Activated CD4-positive, CD25-positive, alpha-beta regulatory T cell treated with anti-CD3 and anti-CD28 coated beads, Interleukin-2, amount 50 U/mL, for 24 hours (primary cell): ENCODE measurements around the gene SRBD1.

Source experiments
- ATAC-seq, 2 donors: fragments of 150-1000 bp; cut with Tn5 transposase; one replicate each; pipeline ENCODE4 v1.10.0; 2021; ENCODE audit warnings: mild to moderate bottlenecking in 1 of 2, moderate library complexity in 1 of 2

SRBD1 gene

GRCh38 chr2:45406621-45407020 lies 204.4 kb downstream of the SRBD1 start:
- ATAC-seq: no peak

DNA sequence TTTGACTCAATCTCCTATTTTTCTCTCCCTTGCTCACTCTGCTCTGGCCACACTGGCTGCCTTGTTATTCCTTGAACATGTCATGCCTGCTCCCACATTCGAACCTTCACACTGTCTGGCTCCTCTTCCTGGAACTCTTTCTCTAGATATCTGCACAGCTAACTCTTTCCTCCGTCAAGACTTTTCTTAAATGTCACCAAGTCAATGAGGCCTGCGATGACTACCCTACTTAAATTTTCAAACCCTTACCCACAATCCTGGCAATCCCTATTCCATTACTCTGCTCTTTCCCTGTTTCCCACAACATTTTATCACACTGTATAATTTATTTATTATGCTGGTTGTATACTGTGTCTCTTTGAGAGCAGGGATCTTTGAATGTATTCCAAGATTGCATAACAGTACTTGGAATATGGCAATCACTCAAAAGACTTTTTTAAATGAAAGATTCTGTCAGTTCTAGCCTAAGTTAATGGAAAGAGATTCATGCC lies 206.2 kb downstream of the SRBD1 start:
- ATAC-seq: no peak

DNA sequence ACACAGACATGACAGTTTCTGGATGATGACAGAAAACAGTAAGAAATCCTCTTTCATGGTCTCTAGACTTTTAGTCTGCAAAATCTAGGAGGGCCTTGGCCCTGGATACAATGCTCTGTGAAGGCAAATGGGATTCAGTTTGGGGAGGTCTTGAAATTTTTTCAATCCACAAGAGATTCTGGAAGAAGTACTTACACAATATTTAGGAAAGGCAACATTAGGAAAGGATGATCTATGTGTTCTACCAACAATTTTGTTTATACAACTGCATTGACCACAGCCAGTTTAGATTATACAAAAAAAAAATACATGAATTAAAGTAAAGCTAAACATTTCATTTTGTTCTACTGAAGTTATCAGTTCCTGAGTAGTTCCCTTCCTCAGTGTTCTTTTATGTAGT lies 208.0 kb downstream of the SRBD1 start:
- ATAC-seq: no peak

DNA sequence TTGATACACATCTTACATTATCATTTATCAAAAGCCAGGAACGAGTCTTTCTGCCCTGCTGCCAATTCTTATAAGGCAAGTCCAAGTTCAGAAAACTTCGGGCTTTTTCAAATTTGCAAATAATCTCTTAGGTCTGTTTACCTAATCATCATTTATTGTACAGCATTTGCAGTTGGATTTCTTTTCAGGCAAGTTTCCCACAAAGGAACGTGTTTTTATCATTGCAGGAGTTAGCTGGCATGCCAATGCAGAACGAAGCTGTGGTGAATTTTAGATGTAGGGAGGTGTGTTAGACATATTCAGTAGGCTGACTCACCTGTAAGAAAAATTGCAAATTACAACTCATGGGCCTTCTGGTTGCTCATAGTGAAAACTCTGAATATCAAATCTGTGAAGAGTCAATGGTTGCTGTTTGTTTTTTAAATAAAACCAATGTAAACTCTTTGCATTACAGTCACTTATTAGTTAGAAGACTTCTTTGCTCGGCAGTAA lies 209.6 kb downstream of the SRBD1 start:
- no peak for ATAC-seq

DNA sequence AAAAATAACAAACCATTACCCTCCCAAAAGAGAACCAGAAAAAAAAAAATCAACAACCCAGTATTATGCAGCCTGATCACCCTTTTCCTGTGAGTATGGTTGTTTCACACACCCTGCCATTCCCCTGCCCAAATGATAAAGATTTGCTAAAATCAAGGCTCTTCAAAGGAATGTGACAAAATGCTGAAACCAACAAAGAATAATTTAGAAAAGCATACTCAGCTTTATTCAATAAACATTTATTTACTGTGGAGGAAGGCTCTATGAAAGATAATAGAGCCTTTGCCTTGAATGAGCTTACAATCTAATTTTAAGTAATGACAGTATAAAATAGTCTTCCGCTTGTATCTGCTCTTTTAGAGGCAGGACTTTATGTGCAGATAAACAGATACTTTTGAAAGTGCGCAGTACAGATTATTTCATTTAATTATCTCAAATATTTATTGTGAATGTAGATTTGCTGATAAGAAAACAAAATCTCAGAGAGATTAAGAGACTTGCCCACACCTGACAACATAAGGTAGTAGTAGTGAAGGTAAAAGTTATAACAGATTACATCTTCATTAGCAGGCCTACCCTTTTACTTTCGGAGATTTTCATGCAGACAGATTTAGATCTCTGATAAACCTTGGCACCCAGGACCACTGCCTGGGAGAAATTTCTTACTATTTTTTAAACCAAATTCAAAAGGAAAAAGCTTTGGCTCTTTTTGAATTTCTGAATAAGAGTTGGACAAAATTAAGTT lies 211.9 kb downstream of the SRBD1 start:
- no peak for ATAC-seq

GRCh38 chr2:45397292-45397691 lies 213.8 kb downstream of the SRBD1 start:
- no peak for ATAC-seq

- no peak for ATAC-seq
These were observed 214.4 kb downstream of the SRBD1 start for GRCh38 chr2:45396671-45397070.

DNA sequence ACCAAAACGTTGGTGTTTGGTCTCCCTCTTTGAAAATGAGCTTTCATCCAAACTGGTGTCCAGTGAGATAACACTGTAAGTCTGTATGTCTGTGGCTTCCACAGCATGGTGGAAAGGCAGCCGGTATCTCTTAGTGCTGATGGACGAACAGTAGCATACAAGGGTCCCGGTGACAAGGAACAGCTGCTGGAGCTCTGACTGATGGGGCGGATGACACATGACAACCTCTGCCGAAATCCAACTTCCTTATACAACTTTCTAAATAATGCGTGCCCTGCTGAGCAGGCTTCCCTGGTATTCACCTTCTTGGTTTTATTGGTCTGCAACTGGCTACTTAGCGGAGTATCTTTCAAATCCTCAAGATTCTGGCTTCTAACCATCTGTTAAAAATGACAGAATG lies 216.2 kb downstream of the SRBD1 start:
- ATAC-seq: no peak

DNA sequence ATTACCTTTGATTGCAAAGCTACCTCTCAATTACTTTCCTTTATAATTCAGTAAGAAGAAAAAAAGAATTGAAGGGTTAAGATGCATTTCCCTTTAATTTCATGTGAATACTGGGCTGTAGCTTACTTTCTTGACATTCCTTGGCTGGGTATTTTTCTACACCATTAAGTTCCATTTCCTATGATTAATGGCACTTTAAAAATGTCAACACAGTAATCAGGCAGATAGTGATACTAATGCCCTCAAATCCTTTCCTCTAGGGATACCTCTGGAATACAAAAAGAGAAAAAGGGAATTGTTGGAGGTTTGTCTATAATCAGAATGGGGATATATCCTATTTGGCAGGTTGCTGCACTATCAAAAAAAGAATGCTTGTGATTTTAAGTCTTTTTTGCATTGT lies 216.9 kb downstream of the SRBD1 start:
- no peak for ATAC-seq

- ATAC-seq: no peak
These were observed 219.2 kb downstream of the SRBD1 start for GRCh38 chr2:45391866-45392265.

GRCh38 chr2:45390861-45391260 lies 220.2 kb downstream of the SRBD1 start:
- no peak for ATAC-seq

GRCh38 chr2:45390441-45390840 lies 220.6 kb downstream of the SRBD1 start:
- ATAC-seq: no peak

DNA sequence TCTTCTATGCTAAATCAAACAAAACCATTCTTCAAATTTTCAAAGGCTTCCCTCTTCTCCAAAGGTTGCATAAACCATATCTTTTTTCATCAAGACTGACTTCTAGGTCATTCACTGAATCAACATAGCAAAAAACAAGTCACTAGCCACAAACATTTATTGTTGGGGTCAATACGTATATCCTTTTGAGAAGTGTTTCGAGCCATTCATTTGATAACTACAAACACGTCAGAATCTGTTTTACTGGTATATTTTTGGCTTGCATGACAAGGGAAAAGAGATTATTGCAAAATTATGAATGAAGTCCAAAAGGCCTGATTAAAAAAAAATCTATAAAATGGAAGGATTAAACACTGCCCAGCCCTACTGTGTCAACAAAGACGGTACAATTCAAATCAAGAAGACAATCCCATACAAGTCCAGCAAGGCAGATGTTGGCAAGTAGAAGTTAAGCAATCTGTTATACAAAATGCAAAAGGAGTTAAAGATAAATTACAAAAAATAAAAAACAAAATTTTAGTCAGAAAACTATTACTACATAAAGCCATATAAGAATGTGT lies 222.4 kb downstream of the SRBD1 start:
- ATAC-seq: no peak

GRCh38 chr2:45382744-45383143 lies 228.3 kb downstream of the SRBD1 start:
- no peak for ATAC-seq

GRCh38 chr2:45380131-45380836 lies 230.8 kb downstream of the SRBD1 start:
- no peak for ATAC-seq

DNA sequence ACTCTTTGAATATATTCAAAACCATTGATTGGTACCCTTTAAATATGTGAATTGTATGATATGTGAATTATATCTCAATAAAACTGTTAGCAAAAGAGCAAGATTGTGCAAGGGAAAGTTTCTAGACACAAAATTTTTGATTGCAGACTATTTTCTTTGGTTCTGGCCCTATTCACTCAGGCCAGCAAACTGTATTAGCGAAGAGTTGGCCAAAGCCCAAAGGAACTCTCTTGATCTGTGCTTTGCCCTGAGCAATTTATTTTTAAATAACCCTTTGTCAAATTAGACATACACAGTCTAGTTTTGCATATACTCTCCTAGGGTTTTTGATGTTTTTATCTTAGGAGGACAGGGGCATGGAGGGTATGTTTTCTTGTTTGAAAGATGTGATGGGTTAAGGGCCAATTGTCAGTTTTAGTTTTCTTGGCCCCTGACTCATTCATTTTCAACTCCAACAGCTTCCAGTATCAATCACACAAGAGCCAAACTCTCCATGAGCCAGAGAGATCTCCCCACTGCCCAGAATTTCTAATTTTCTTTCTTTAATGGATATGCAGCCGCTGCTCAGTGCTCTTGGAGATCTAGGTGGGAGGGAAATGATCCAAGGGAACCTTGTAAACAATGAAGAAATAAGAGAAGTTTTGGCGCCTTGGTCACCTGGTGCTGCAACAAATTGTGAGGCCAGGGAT lies 231.5 kb downstream of the SRBD1 start:
- ATAC-seq: no peak

- no peak for ATAC-seq
These were observed 237.5 kb downstream of the SRBD1 start for GRCh38 chr2:45373534-45373933.

- no peak for ATAC-seq
These were observed 240.7 kb downstream of the SRBD1 start for GRCh38 chr2:45370369-45370768.

DNA sequence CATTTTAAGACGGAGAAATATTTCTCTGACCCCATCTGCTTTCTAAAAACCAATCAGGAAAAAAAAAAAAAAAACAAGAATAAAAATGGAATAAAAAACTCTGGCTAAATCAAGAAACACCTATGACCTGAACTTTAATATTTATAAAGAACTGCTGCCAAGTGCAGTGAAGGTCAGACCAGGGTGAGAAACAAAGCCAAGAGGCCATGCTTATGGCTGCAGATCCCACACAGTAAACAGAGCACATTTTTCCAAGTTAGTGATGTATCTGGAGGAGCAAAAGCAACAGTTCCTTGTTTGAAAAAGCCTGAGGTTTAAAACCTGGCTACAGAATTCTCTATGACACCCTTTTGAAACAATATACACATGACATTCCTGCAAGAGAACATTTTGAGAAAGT lies 242.3 kb downstream of the SRBD1 start:
- no peak for ATAC-seq

DNA sequence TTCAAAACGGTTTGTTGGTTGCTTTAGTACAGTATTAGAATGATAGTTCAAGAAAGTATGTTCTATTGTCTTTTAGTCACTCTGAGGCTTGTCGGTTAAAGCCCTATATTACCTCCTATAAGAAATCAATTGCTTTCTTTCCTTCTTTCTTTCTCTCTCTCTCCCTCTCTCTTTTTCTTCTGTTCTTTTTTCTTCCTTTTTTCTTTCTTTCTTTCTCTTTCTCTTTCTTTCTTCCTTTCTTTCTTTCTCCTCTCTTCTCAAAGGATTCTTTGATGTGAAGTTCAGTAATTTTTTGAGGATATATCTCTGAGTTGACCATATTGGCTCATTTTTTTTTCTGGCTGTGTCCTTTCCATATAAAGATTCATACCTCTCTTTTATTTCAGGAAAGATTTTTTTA lies 249.4 kb downstream of the SRBD1 start:
- ATAC-seq: no peak

DNA sequence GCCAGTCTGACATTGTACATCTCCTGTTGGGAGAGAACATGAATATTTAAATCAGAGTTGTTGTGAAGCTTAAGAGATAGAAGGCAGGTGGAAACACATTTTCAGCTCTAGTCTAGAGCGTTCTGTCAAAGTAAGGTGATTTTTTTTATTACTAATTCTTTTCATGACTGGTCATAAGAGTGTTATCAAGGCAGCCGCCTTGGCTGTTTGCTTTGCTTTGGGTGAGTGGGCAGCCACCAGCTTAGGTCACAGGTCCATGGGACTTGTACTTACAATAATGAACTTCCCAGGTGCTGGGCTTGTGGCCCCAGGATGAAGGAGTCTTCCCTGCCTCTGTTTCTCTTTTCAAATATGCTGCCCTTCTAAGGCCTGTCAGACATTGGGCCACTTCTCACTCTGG lies 256.3 kb downstream of the SRBD1 start:
- ATAC-seq: no peak

DNA sequence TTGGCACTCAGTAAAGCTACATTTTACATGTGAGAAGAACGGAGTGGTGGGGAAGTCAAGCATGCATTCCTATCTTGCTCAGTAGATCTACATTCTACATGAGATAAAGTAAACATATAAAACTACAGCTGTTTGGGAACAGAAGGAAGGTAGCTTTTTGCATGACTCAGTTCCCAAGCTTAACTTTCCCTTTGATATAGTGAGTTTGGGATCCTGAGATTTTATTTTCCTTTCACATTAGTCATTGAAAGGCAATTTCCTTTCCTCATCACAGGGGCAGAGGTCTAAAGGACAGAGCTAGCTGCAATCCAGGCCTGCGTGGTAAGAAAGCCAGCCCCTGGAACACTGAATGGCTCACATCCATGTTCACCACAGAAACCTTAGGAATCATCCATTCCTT lies 257.2 kb downstream of the SRBD1 start:
- ATAC-seq: no peak

DNA sequence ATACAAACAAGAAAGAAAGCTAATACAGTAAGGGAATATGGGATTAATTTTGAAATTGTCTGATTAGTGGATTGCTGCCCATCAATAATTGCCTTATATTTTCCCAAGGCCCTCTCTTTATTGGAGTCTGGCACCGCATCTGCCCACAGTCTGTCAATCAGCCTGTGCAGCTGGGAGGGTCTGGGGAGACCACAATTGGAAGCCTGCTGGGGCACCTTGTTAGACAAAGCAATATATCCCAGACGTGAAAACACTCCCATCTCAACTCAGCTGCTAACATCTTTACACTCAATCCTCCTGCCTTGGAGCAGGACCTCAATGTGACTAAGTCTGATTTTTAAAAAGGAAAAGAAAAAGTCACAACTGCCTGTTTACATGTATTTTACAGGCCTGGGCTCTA lies 258.6 kb downstream of the SRBD1 start:
- ATAC-seq: no peak
